Transverse colon (tissue), 3 donors: ENCODE data around the gene MMP21.

Experiments
- CTCF ChIP-seq, 5 experiments: fragments of 200-600 bp in 3 of 5; fragments of 450-650 bp in 2 of 5; sonication (generic) in 3 of 5; IDR thresholded peaks; 1 replicate in 2 of 5; 2 replicates in 3 of 5; pipeline ENCODE4 v1.5.1; 2016 to 2017; ENCODE audit warnings: antibody characterized with exemption in 5 of 5, inconsistent platforms in 3 of 5, mild to moderate bottlenecking in 2 of 5, moderate library complexity in 1 of 5
- EP300 ChIP-seq: sonication (generic); formaldehyde crosslinking; IDR thresholded peaks from one replicate; pipeline ENCODE4 v1.6.1; 2017; ENCODE audit warnings: antibody characterized with exemption, low read depth
- POLR2A ChIP-seq: fragments of 450-650 bp; IDR thresholded peaks from one replicate; pipeline ENCODE4 v1.6.1; 2016; ENCODE audit warnings: antibody characterized with exemption, mild to moderate bottlenecking, moderate library complexity

- TF ChIP-seq CTCF (IDR thresholded peaks at IDR 0.05) (no peak), EP300 (no peak), POLR2A (no peak)
Observed at GRCh38 chr10:125770844-125771243, 4.8 kb downstream of the MMP21 start.
